BLaER1 treated with 17β-estradiol and CSF1 and Interleukin-3, amounts not matched to agents 10 nM and 100 nM (cell line): ENCODE measurements around the gene NT5C3A.
"Not testable (repeated sequence)": the region's sequence is repeated elsewhere in the genome, so short reads cannot be mapped to it uniquely, and the experiment has no call there.

ENCODE experiments used
- H3K27ac ChIP-seq, 11 experiments: shearing (Covaris generic); formaldehyde crosslinking; 2 replicates each; pipeline ENCODE4 v1.8.1; 2022
- H3K27me3 ChIP-seq, 11 experiments: shearing (Covaris generic); formaldehyde crosslinking; 2 replicates each; pipeline ENCODE4 v1.8.1; 2022
- H3K36me3 ChIP-seq, 11 experiments: shearing (Covaris generic); formaldehyde crosslinking; 2 replicates each; pipeline ENCODE4 v1.8.1; 2022
- H3K4me1 ChIP-seq, 10 experiments: shearing (Covaris generic); formaldehyde crosslinking; 2 replicates each; pipeline ENCODE4 v1.8.1; 2022
- H3K4me2 ChIP-seq, 11 experiments: shearing (Covaris generic); formaldehyde crosslinking; 2 replicates each; pipeline ENCODE4 v1.8.1; 2022
- H3K4me3 ChIP-seq, 10 experiments: shearing (Covaris generic); formaldehyde crosslinking; 2 replicates each; pipeline ENCODE4 v1.8.1; 2022
- H3K9ac ChIP-seq, 11 experiments: shearing (Covaris generic); formaldehyde crosslinking; 2 replicates each; pipeline ENCODE4 v1.8.1; 2022
- H3K9me3 ChIP-seq, 11 experiments: shearing (Covaris generic); formaldehyde crosslinking; replicated peaks in 1 of 11; 2 replicates each; pipeline ENCODE4 v1.8.1; 2022
- H4K20me1 ChIP-seq, 11 experiments: shearing (Covaris generic); formaldehyde crosslinking; 2 replicates each; pipeline ENCODE4 v1.8.1; 2022

NT5C3A gene

DNA sequence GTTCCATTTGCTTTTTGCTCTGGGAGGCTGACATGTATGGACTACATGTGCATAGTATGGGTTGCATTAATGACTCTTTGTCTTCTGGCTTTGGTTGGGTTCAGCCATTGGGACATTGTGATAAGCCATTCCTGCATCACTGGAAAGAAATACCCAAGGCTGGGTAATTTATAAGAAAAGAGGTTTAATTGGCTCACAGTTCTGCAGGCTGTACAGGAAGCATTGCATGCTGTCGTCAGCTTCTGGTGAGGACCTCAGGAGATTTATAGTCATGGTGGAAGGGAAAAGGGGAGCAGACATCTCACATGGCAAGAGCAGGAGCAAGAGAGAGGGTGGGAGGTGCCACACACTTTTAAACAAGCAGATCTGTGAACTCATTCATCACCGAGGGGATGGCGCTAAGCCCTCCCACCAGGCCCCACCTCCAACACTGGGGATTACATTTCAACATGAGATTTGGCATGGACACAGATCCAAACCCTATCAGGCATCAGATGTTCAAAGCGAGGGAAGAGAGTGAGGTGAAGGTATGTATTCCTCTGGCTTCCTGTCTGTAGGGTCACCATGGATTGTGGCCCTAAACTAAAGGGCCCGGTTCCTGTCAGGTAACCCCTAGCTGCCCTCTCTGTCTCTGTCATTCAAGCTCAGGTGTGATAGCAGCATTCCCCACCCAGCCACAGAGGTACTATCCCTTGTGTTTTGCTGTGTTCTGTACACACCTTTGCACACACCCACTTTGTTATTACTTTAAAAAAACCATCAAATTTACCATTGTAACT lies 95.9 kb downstream of the NT5C3A start:
- H4K20me1 ChIP-seq, H3K27me3 ChIP-seq, H3K27ac ChIP-seq, H3K4me3 ChIP-seq, H3K9me3 ChIP-seq, H3K4me1 ChIP-seq, H3K9ac ChIP-seq, H3K4me2 ChIP-seq, H3K36me3 ChIP-seq: not testable (repeated sequence)

DNA sequence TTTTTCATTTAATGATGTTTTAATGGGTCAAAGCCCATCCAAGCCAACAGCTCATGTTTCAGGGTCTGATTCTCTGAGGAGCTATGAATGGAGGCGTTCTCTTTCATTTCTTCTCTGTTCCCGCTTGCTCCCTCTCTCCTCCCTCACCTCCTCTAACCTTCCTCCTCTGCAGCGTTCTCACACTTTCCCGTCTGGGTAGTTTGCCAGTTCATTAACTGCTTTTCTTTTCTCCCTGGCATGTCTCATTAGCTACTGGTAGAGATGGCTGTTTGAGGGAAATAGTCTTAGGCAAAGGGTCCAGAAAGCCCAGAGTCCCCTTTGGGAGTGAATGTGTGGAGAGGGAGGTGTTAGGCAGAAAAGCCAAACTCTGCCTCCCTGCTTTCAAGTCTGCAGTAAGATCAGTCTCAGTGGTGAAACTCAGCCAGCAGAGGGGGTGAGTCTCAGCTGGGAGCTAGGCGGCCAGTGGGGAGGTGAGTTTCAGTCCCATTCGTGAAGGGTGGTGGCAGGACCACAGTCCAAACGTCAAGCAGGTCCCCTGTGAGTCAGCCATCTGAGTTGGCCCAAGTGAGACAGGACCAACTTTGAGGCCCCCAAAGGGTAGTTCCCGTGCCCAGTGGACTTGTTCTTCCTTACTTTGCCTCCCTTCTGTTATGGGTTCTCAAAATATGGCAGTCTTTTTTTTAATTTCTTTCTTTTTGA lies 98.0 kb downstream of the NT5C3A start:
- H3K27me3 ChIP-seq, H3K9me3 ChIP-seq, H3K4me2 ChIP-seq, H3K27ac ChIP-seq, H3K9ac ChIP-seq, H3K36me3 ChIP-seq, H3K4me3 ChIP-seq, H3K4me1 ChIP-seq, H4K20me1 ChIP-seq: not testable (repeated sequence)
